AG09309 (cell line): Measurements from ENCODE around the gene ATF7.
"Not testable (repeated sequence)": the region's sequence is repeated elsewhere in the genome, so short reads cannot be mapped to it uniquely, and the experiment has no call there.

ENCODE experiments used
- DNase-seq: peaks from one replicate; pipeline ENCODE4 v3.0.0-alpha.2; 2010; ENCODE audit warnings: low read depth
- H3K4me3 ChIP-seq: 2 replicates; pipeline ENCODE4 v1.5.1; 2011; ENCODE audit warnings: mild to moderate bottlenecking, low read depth, low read length, moderate library complexity; ENCODE audit not compliant: control insufficient read depth
- CTCF ChIP-seq: IDR thresholded peaks from 2 replicates; pipeline ENCODE4 v1.5.1; 2011; ENCODE audit warnings: mild to moderate bottlenecking, low read depth, low read length, inconsistent platforms; ENCODE audit not compliant: insufficient read depth, control insufficient read depth; ENCODE audit errors: missing control alignments

Gene ATF7

GRCh38 chr12:53484686-53485575 lies 141.3 kb downstream of the ATF7 start:
- TF ChIP-seq CTCF: no peak

GRCh38 chr12:53483979-53484377 lies 142.2 kb downstream of the ATF7 start:
- no peak for TF ChIP-seq CTCF
- H3K4me3 ChIP-seq: no peak overlapping the region
- DNase-seq: no peak

More at GRCh38 chr12:53484686-53485575, 141.3 kb downstream of the ATF7 start:
- no peak overlapping the region for H3K4me3 ChIP-seq
- no peak for DNase-seq

- no peak for DNase-seq
- H3K4me3 ChIP-seq: no peak overlapping the region
- no peak for TF ChIP-seq CTCF
These were observed 142.8 kb downstream of the ATF7 start for GRCh38 chr12:53483225-53483978.

GRCh38 chr12:53482626-53483168 lies 143.5 kb downstream of the ATF7 start:
- H3K4me3 ChIP-seq: no peak overlapping the region
- no peak for DNase-seq
- no peak for TF ChIP-seq CTCF

GRCh38 chr12:53481939-53482586 lies 144.1 kb downstream of the ATF7 start:
- no peak overlapping the region for H3K4me3 ChIP-seq
- DNase-seq: no peak

GRCh38 chr12:53481458-53481857 lies 144.7 kb downstream of the ATF7 start:
- DNase-seq: peak; percentile 68
- not testable (repeated sequence) for H3K4me3 ChIP-seq

More at GRCh38 chr12:53481939-53482586, 144.1 kb downstream of the ATF7 start:
- no peak for TF ChIP-seq CTCF
